Loucy (cell line): Measurements from ENCODE around the gene SLC26A9.

Source experiments
- H2AFZ ChIP-seq: fragments of 200-600 bp; sonication (generic); 2 replicates; pipeline ENCODE4 v1.6.0; 2016; ENCODE audit warnings: antibody characterized with exemption, mild to moderate bottlenecking, low read length, moderate library complexity
- H3F3A ChIP-seq: fragments of 200-600 bp; 2 replicates; pipeline ENCODE4 v1.6.0; 2016; ENCODE audit warnings: antibody characterized with exemption, low read depth, mild to moderate bottlenecking
- H3K27me3 ChIP-seq: fragments of 200-600 bp; sonication (generic); 2 replicates; pipeline ENCODE4 v1.6.1; 2014; ENCODE audit warnings: low read length, mild to moderate bottlenecking; ENCODE audit not compliant: insufficient read depth, poor library complexity, severe bottlenecking
- H3K36me3 ChIP-seq: fragments of 200-600 bp; sonication (generic); 2 replicates; pipeline ENCODE4 v1.6.1; 2016; ENCODE audit warnings: low read length; ENCODE audit not compliant: insufficient read depth
- H3K4me1 ChIP-seq: fragments of 200-600 bp; sonication (generic); 2 replicates; pipeline ENCODE4 v1.5.1; 2014; ENCODE audit warnings: low read length, mild to moderate bottlenecking; ENCODE audit not compliant: insufficient read depth, poor library complexity, severe bottlenecking
- H3K4me2 ChIP-seq: fragments of 200-600 bp; sonication (generic); 2 replicates; pipeline ENCODE4 v1.6.0; 2014; ENCODE audit warnings: antibody characterized with exemption, low read length, low read depth, mild to moderate bottlenecking; ENCODE audit not compliant: poor library complexity, severe bottlenecking
- H3K4me3 ChIP-seq: fragments of 200-600 bp; sonication (generic); 2 replicates; pipeline ENCODE4 v1.5.1; 2014; ENCODE audit warnings: low read length, mild to moderate bottlenecking, mixed read lengths; ENCODE audit not compliant: poor library complexity, severe bottlenecking
- H3K79me2 ChIP-seq: fragments of 200-600 bp; sonication (generic); 2 replicates; pipeline ENCODE4 v1.6.1; 2014; ENCODE audit warnings: low read length; ENCODE audit not compliant: insufficient read depth
- H3K9ac ChIP-seq: fragments of 200-600 bp; sonication (generic); 2 replicates; pipeline ENCODE4 v1.6.0; 2014; ENCODE audit warnings: mild to moderate bottlenecking, low read depth, low read length, moderate library complexity; ENCODE audit not compliant: poor library complexity, severe bottlenecking
- H3K9me2 ChIP-seq: fragments of 200-600 bp; sonication (generic); replicated peaks from 2 replicates; pipeline ENCODE4 v1.6.1; 2016; ENCODE audit warnings: low read depth, low read length, mixed read lengths
- H3K9me3 ChIP-seq: fragments of 200-600 bp; sonication (generic); 2 replicates; pipeline ENCODE4 v1.6.1; 2014; ENCODE audit warnings: mild to moderate bottlenecking, antibody characterized with exemption, low read length, low read depth; ENCODE audit not compliant: insufficient read depth
- H4K20me1 ChIP-seq: fragments of 200-600 bp; sonication (generic); 2 replicates; pipeline ENCODE4 v1.6.0; 2014; ENCODE audit warnings: antibody characterized with exemption, low read length, mild to moderate bottlenecking; ENCODE audit not compliant: insufficient read depth, poor library complexity, severe bottlenecking
- EZH2phosphoT487 ChIP-seq: fragments of 200-600 bp; IDR thresholded peaks from 2 replicates; pipeline ENCODE4 v1.6.1; 2018; ENCODE audit warnings: antibody characterized with exemption, mild to moderate bottlenecking, moderate library complexity, borderline replicate concordance
- TF ChIP-seq, protein P1 (sequence below): fragments of 200-600 bp; sonication (generic); conservative IDR thresholded peaks from 2 replicates; pipeline ENCODE4 v1.5.1; 2014; ENCODE audit warnings: mild to moderate bottlenecking, antibody characterized with exemption, low read length

Gene SLC26A9

DNA sequence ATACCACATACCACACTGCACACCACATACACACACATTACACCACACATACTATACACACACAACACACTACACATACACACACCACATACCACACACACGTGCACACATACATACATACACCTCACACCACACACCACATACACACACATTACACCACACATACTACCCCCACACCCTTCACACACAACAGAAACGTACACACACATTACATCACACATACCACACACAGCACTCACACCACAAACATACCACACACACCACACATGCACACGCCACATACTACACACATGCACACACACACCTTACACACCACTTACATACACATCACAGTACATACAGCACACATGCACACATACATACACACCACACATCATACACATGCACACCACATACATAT lies 31.5 kb upstream of the SLC26A9 start:
- Histone ChIP-seq H3K9me2 (no peaks in the 10 kb centered on the region), H4K20me1 (no peaks in the 10 kb centered on the region), H3K4me3 (no peak overlapping the region), H3K9ac (no peak overlapping the region), H3F3A (no peaks in the 10 kb centered on the region), H3K27me3 (no peaks in the 10 kb centered on the region), H2AFZ (no peak overlapping the region), H3K9me3 (no peaks in the 10 kb centered on the region), H3K4me1 (no peaks in the 10 kb centered on the region), H3K36me3 (no peaks in the 10 kb centered on the region), H3K4me2 (no peak overlapping the region), H3K79me2 (no peaks in the 10 kb centered on the region)
- TF ChIP-seq, protein P1, sequence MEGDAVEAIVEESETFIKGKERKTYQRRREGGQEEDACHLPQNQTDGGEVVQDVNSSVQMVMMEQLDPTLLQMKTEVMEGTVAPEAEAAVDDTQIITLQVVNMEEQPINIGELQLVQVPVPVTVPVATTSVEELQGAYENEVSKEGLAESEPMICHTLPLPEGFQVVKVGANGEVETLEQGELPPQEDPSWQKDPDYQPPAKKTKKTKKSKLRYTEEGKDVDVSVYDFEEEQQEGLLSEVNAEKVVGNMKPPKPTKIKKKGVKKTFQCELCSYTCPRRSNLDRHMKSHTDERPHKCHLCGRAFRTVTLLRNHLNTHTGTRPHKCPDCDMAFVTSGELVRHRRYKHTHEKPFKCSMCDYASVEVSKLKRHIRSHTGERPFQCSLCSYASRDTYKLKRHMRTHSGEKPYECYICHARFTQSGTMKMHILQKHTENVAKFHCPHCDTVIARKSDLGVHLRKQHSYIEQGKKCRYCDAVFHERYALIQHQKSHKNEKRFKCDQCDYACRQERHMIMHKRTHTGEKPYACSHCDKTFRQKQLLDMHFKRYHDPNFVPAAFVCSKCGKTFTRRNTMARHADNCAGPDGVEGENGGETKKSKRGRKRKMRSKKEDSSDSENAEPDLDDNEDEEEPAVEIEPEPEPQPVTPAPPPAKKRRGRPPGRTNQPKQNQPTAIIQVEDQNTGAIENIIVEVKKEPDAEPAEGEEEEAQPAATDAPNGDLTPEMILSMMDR = no peak
- no peak for TF ChIP-seq EZH2phosphoT487

DNA sequence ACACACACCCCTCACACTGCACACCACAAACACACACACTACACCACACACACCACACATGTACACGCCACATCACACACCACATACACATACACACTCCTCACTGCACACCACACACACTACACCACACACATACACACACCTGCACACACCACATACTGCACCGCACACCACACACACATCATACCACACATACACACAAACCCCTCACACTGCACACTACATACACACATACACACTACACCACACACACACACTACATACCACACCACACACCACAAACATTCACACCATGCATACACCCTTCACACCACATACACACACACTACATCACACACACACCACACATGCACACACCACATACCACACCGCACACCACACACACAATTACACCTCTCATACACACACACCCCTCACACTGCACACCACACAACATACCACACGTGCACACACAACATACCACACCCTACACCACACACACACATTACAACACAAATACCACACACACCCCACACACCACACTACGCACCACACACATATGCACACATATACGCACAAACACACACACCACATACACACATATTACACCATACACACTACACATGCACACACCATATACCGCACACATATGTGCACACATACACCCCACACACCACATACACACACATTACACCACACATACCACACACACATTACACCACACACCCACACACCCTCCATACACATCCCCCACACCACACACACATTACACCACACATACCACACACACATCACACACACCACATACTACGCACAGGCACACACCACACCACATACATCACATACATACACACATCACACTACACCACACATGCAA lies 30.3 kb upstream of the SLC26A9 start:
- no peaks in the 10 kb centered on the region for H3F3A ChIP-seq

DNA sequence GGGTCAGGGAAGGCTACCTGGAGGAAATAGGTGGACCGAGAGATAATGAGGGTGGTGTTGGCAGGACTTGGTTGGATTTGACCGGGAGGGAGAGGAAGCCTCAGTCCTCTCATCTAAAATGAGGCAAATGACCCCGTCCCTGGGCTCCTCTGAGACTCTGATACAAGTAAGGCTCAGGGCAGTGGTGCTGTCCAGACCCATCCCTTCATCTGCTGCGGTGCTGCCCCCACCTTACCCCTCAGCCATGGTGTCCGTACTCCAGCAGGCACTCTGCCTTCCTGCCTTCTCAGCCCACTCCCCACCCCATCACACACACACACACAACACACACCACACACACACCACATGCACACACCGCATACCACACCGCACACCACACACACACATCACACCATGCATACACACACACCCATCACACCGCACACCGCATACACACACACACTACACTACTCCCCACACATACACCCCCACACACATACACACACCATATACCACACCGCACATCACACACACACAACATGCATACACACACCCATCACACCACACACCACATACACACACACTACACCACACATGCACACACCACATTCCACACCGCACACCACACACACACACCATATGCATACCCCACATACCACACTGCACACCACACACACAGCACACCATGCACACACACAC lies 29.4 kb upstream of the SLC26A9 start:
- H3F3A ChIP-seq = no peaks in the 10 kb centered on the region

More for the DNA sequence above, 30.3 kb upstream of the SLC26A9 start:
- Histone ChIP-seq H3K27me3 (no peaks in the 10 kb centered on the region), H3K4me1 (no peaks in the 10 kb centered on the region), H2AFZ (no peak overlapping the region), H3K79me2 (no peaks in the 10 kb centered on the region), H3K9ac (no peak overlapping the region), H3K9me2 (no peaks in the 10 kb centered on the region), H4K20me1 (no peaks in the 10 kb centered on the region), H3K36me3 (no peaks in the 10 kb centered on the region), H3K9me3 (no peaks in the 10 kb centered on the region), H3K4me2 (no peak overlapping the region), H3K4me3 (no peak overlapping the region)
- TF ChIP-seq EZH2phosphoT487 = no peak
- TF ChIP-seq, protein P1 = no peak

More for the DNA sequence above, 29.4 kb upstream of the SLC26A9 start:
- TF ChIP-seq, protein P1 = no peak
- TF ChIP-seq EZH2phosphoT487 = no peak
- H3K36me3 ChIP-seq = no peaks in the 10 kb centered on the region
- no peaks in the 10 kb centered on the region for H3K9me3 ChIP-seq
- H3K4me1 ChIP-seq = no peaks in the 10 kb centered on the region
- H3K27me3 ChIP-seq = no peaks in the 10 kb centered on the region
- H3K9me2 ChIP-seq = no peaks in the 10 kb centered on the region
- H2AFZ ChIP-seq = no peak overlapping the region
- no peaks in the 10 kb centered on the region for H3K79me2 ChIP-seq
- no peak overlapping the region for H3K9ac ChIP-seq
- no peak overlapping the region for H3K4me3 ChIP-seq
- H3K4me2 ChIP-seq = no peak overlapping the region
- H4K20me1 ChIP-seq = no peaks in the 10 kb centered on the region
